MCF 10A (cell line): ENCODE results near the gene UBAC2. TPM values are rescaled to one million over a fixed set of nuclear protein-coding genes. Genes with fewer than 3 reads are reported as not detected.

Experiments
- BruUV-seq: library from RNA; stranded (reverse); fragments of 400-500 nt; replicated peaks from 2 replicates; lab custom pipeline; 2021; lab: Mats Ljungman, UMichigan
- CTCF ChIA-PET: fragments of 300-600 bp; sonication (Branson Sonifier 250); formaldehyde crosslinking; extraction: SDS; loops from one replicate; lab custom pipeline; 2021; ENCODE audit warnings: antibody characterized with exemption, inconsistent platforms; lab: Yijun Ruan, JAX
- POLR2A ChIA-PET: fragments of 300-600, 350-650 bp; sonication (Branson Sonifier 250); formaldehyde crosslinking; extraction: SDS; loops from one replicate; lab custom pipeline; 2020; ENCODE audit warnings: antibody characterized with exemption, inconsistent platforms; lab: Yijun Ruan, JAX
- DNase-seq: peaks from one replicate; pipeline ENCODE4 v3.0.0-alpha.2; 2018; ENCODE audit not compliant: unreplicated experiment
- H3K27ac Mint-ChIP-seq: one replicate; pipeline ENCODE4 v1.8.0; 2022; ENCODE audit warnings: mild to moderate bottlenecking, low read depth, mixed read lengths; ENCODE audit not compliant: unreplicated experiment
- H3K27me3 Mint-ChIP-seq: one replicate; pipeline ENCODE4 v1.8.0; 2022; ENCODE audit warnings: mixed read lengths; ENCODE audit not compliant: insufficient read depth, unreplicated experiment
- H3K36me3 Mint-ChIP-seq: one replicate; pipeline ENCODE4 v1.8.0; 2022; ENCODE audit warnings: mild to moderate bottlenecking, moderate library complexity, mixed read lengths; ENCODE audit not compliant: insufficient read depth, unreplicated experiment
- H3K4me1 Mint-ChIP-seq: one replicate; pipeline ENCODE4 v1.8.0; 2022; ENCODE audit warnings: mixed read lengths; ENCODE audit not compliant: insufficient read depth, unreplicated experiment
- H3K4me3 Mint-ChIP-seq: one replicate; pipeline ENCODE4 v1.8.0; 2022; ENCODE audit warnings: mild to moderate bottlenecking, moderate library complexity, mixed read lengths; ENCODE audit not compliant: unreplicated experiment
- H3K9me3 Mint-ChIP-seq: one replicate; pipeline ENCODE4 v1.8.0; 2022; ENCODE audit warnings: mixed read lengths; ENCODE audit not compliant: unreplicated experiment
- intact Hi-C: fragments of 100-400 bp; cut with micrococcal nuclease; formaldehyde crosslinking; loops from 2 replicates; pipeline ENCODE4 v1.14.1; 2022
- total RNA-seq: library from RNA; stranded (reverse); gene quantifications from 2 replicates; pipeline ENCODE4 v1.2.3, GENCODE V29; 2022
- TF ChIP-seq, protein P1 (sequence below): fragments of 200-600 bp; IDR thresholded peaks from one replicate; pipeline ENCODE4 v1.8.0; 2022; ENCODE audit warnings: antibody characterized with exemption, mild to moderate bottlenecking; ENCODE audit not compliant: unreplicated experiment

Gene UBAC2
- total RNA-seq, 1 experiment from 2014 or later = 74.7 TPM

DNA sequence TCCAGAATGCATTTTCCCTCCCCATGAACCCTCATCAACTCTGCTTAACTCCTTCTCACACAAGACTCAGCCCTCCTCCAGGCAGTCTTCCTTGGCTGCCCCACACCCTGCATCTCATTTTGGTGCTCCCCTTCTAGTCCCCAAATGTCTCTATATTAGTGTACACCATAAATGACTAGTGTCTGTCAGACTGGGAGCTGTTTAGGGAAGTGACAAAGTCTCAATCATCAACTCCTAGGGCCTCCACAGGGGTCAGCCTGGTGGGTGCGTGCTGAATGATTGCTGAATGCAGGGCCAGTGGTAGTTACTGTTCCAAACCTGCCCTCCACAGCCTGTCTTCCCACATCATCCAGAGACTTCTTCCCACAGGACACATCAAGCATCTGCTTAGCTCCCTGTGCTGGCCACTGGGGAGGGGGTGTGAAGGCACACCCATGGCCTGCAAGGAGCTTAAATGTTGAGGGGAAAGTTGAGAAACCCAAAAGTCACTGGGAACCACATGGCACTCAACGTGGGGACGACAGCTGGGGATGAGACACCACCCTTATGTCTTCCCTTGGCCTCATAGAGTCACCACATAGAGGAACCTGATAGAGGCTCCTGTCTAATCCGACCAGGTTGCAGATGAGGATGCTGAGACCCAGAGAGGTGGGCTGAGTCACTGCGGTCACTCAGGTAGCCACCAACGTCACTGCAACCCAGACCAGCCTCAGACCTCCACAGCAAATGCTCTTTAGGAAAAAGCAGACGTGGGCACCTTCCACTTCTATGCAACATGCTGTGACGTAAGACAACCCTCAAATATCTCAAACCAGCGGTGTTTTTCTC lies 221.3 kb downstream of the UBAC2 start:
- Mint-ChIP-seq H3K27me3 (peaks cover 61% of the 10 kb centered on the region), H3K36me3 (no peaks in the 10 kb centered on the region), H3K4me3 (no peak overlapping the region), H3K9me3 (no peaks in the 10 kb centered on the region), H3K27ac (no peak overlapping the region), H3K4me1 (no peaks in the 10 kb centered on the region)
- ChIA-PET POLR2A (no interaction called here), CTCF (interaction anchor here (3.5 kb wide), 1 partner anchor 14 kb away, joined by 32 read pairs; no protein-coding TSS in a partner anchor)
- intact Hi-C loops = no loop called here
- BruUV-seq = no TSS peak
- TF ChIP-seq, protein P1, sequence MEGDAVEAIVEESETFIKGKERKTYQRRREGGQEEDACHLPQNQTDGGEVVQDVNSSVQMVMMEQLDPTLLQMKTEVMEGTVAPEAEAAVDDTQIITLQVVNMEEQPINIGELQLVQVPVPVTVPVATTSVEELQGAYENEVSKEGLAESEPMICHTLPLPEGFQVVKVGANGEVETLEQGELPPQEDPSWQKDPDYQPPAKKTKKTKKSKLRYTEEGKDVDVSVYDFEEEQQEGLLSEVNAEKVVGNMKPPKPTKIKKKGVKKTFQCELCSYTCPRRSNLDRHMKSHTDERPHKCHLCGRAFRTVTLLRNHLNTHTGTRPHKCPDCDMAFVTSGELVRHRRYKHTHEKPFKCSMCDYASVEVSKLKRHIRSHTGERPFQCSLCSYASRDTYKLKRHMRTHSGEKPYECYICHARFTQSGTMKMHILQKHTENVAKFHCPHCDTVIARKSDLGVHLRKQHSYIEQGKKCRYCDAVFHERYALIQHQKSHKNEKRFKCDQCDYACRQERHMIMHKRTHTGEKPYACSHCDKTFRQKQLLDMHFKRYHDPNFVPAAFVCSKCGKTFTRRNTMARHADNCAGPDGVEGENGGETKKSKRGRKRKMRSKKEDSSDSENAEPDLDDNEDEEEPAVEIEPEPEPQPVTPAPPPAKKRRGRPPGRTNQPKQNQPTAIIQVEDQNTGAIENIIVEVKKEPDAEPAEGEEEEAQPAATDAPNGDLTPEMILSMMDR = no peak
- no peak for DNase-seq

DNA sequence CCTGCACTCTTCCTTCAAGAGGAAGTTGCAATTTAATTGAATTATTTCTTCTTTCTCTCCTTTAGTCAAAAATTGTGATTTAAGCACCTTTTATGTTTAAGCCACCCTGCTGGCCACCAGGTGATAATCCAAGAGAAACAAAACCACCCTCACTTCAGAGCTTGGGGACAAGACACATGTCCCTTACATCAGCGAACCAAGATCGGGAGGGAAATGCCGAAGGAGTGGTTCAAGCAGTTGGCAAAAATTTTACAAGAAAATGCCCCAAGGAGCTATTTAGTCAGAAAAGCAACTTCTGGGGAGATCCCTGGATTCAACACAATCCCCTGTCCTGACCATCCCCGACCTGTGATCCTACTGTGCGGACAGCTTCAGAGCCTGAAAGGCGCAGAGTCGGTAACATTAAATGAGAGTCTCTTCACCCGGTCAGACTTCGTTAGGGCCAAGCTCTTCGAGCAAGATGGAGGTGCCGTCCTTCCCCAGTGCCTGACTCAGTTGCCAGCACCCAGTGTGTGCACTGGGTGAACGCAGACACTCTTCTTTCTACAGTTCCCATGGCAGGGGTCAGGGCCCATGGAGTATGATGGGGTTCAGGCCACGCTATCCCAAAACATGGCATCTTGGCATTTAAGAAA lies 222.0 kb downstream of the UBAC2 start:
- TF ChIP-seq, protein P1 = no peak
- no peaks in the 10 kb centered on the region for H3K4me1 Mint-ChIP-seq
- H3K27ac Mint-ChIP-seq = no peak overlapping the region
- BruUV-seq = no TSS peak
- H3K36me3 Mint-ChIP-seq = no peaks in the 10 kb centered on the region
- intact Hi-C loops = no loop called here
- ChIA-PET POLR2A (interaction anchor here (0.6 kb wide), 1 partner anchor 120 kb away, joined by 3 read pairs; no protein-coding TSS in a partner anchor), CTCF (interaction anchor here (3.5 kb wide), 1 partner anchor 13 kb away, joined by 32 read pairs; no protein-coding TSS in a partner anchor)
- no peak for DNase-seq
- no peak overlapping the region for H3K4me3 Mint-ChIP-seq
- peaks cover 69% of the 10 kb centered on the region for H3K27me3 Mint-ChIP-seq
- no peaks in the 10 kb centered on the region for H3K9me3 Mint-ChIP-seq

DNA sequence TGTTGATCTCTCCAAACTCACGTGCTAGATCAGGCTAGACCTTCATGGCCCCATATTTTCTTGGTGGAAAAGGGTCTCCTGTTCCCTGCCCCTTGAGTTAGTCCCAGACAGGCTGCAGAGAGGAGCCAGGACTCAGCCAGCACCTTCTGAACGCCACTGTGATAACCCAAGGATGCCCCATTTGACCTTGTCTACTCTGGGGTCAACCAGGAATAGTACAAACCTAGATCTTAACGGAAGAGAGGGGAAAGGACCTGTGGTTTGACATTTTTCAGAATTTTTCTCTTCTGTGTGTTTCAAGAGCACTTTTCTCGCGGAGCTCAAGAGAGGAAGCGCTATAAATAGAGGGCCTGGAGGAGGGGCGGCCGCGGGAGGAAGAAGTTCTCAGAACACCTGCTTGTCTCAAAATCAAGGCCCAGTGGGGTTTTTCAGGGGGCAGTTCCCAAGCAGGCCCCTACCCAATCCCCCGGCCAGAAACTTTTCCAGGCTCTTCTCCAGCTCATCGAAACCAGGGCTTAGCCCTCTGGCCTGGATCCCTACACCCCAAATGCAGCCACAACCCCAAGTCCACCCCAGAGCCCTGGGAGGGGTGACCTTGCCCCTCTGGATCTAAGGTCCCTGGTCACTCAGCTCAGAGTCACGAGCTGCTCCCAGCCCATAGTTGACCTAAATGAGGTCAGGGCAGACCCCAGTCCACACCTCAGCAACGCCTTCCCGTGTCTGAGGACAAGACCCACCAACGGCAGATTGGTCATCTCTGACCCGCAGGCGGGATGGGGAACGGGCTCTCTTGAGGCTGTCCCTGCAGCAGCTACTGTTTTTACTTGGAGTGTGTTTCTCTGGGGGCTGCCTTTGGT lies 225.1 kb downstream of the UBAC2 start:
- no peak for DNase-seq
- no peaks in the 10 kb centered on the region for H3K9me3 Mint-ChIP-seq
- intact Hi-C loops = no loop called here
- ChIA-PET CTCF (interaction anchor here (0.5 to 2.6 kb wide), 3 partner anchors 9 to 42 kb away, joined by 3 to 11 read pairs (median 3); no protein-coding TSS in a partner anchor), POLR2A (interaction anchor here (0.6 kb wide), 1 partner anchor 7 kb away, joined by 4 read pairs; no protein-coding TSS in a partner anchor)
- no peaks in the 10 kb centered on the region for H3K4me1 Mint-ChIP-seq
- peaks cover 66% of the 10 kb centered on the region for H3K27me3 Mint-ChIP-seq
- TF ChIP-seq, protein P1 = no peak
- H3K36me3 Mint-ChIP-seq = no peaks in the 10 kb centered on the region
- no TSS peak for BruUV-seq
- no peak overlapping the region for H3K27ac Mint-ChIP-seq
- no peak overlapping the region for H3K4me3 Mint-ChIP-seq
